Upper lobe of right lung (tissue), 1 donor: ENCODE data around the gene SLC44A3. TPM values are rescaled to one million over a fixed set of nuclear protein-coding genes. Genes with fewer than 3 reads are reported as not detected.

Experiments
- ATAC-seq: fragments of 200-7000 bp; cut with Tn5 transposase; one replicate; pipeline ENCODE4 v1.9.1; 2020; ENCODE audit warnings: mild to moderate bottlenecking, moderate library complexity
- DNase-seq: peaks from one replicate; pipeline ENCODE4 v3.0.0-alpha.2; 2020
- H3K27ac ChIP-seq: fragments of 200-600 bp; one replicate; pipeline ENCODE4 v1.8.0; 2022
- H3K27me3 ChIP-seq: fragments of 200-600 bp; one replicate; pipeline ENCODE4 v1.8.0; 2022; ENCODE audit warnings: mild to moderate bottlenecking
- H3K36me3 ChIP-seq: fragments of 200-600 bp; one replicate; pipeline ENCODE4 v1.8.0; 2022
- H3K4me1 ChIP-seq: fragments of 200-600 bp; one replicate; pipeline ENCODE4 v1.8.0; 2022
- H3K4me3 ChIP-seq: fragments of 200-600 bp; one replicate; pipeline ENCODE4 v1.8.0; 2022; ENCODE audit warnings: mild to moderate bottlenecking
- H3K9me3 ChIP-seq: fragments of 200-600 bp; one replicate; pipeline ENCODE4 v1.8.0; 2022
- intact Hi-C: fragments of 100-400 bp; cut with DNase I; formaldehyde crosslinking; loops from one replicate; pipeline ENCODE4 v1.11.0; 2022
- total RNA-seq: library from RNA; stranded (reverse); fragmentation: NEBNext Ultra II Directional; extraction: Animal tissue kit (Norgen Biotek cat#: 25700); gene quantifications from one replicate; pipeline ENCODE4 v1.2.1, GENCODE V29; 2021
- TF ChIP-seq, protein P1 (sequence below): fragments of 200-600 bp; IDR thresholded peaks from one replicate; pipeline ENCODE4 v1.8.0; 2022; ENCODE audit warnings: antibody characterized with exemption
- donor health status: DM: no; HTN: yes; CAD: no; lungs with severe emphysema.

Gene SLC44A3
- total RNA-seq, 1 donor from 2014 or later: 31.6 TPM

DNA sequence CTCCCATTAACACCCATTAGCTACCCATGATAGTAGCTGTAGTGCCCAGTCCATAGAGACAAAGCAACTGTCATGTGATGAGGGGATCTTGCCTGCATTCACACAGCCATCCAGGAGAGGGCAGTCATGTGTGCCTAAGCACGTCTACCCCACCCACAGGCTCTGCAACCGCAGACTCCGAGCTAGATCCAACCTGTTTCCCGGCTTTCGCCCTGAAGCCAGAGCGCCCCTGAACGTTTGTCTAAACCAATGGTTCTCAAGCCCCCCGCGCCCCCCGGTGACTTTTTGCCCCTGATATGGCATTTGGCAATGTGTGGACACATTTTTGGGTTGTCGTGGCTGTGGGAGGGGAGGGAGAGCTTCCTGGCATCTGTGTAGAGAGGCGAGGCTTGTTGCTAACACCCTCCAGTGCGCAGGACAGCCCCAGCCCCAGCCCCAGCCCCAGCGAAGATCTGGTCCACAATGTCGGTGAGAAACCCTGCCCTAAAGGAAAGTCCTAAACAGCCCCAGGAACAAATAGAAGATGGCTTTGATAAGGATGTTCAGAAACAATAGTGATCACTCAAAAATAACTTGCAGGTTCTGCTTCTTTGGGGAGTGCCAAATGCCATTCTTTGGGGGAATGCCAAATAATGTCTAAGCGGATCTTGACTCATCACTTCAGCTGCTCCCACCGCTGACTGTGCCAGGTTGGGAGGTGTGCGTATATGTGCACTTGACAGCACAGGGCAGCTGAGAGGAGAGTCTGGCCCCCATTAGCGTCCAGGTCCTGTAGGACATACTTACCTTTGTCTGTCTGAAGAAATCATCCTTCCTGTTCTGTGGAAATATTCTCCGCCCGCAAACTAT, 34.5 kb downstream of the SLC44A3 start:
- Histone ChIP-seq H3K27me3 (no peaks in the 10 kb centered on the region), H3K36me3 (no peaks in the 10 kb centered on the region), H3K9me3 (no peaks in the 10 kb centered on the region), H3K4me1 (peaks cover 8% of the 10 kb centered on the region), H3K4me3 (peak overlapping the region; percentile 43), H3K27ac (peak overlapping the region; percentile 65)
- TF ChIP-seq, protein P1, sequence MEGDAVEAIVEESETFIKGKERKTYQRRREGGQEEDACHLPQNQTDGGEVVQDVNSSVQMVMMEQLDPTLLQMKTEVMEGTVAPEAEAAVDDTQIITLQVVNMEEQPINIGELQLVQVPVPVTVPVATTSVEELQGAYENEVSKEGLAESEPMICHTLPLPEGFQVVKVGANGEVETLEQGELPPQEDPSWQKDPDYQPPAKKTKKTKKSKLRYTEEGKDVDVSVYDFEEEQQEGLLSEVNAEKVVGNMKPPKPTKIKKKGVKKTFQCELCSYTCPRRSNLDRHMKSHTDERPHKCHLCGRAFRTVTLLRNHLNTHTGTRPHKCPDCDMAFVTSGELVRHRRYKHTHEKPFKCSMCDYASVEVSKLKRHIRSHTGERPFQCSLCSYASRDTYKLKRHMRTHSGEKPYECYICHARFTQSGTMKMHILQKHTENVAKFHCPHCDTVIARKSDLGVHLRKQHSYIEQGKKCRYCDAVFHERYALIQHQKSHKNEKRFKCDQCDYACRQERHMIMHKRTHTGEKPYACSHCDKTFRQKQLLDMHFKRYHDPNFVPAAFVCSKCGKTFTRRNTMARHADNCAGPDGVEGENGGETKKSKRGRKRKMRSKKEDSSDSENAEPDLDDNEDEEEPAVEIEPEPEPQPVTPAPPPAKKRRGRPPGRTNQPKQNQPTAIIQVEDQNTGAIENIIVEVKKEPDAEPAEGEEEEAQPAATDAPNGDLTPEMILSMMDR: peak; percentile 91
- ATAC-seq: peak; percentile 97
- DNase-seq: peak; percentile 90
- intact Hi-C loops: loop anchor here (5.0 to 10.0 kb wide), 2 partner anchors 70 to 188 kb away; partner anchors contain the start of gene CNN3

DNA sequence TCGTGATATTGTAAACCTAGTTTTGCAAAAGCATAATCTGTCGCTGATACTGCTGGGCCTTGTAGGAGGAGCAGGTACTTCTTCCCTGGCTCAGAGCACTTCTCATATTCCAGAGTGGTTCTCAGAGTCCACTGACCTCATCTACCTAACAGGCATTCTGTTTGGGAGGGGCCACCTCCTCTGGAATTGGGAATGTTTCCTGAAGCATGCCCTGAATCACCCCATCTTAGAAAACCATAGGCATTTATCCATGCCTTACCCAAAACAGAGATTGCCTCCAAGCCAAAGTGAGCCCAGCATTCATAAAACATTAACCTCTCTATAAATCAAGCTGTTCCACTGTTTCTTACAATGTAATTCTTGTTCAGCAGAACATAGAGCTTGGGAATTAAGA, 35.1 kb downstream of the SLC44A3 start:
- intact Hi-C loops: loop anchor here (10.0 kb wide), 1 partner anchor 69 kb away; the partner anchor contains the start of gene CNN3
- no peak for DNase-seq

DNA sequence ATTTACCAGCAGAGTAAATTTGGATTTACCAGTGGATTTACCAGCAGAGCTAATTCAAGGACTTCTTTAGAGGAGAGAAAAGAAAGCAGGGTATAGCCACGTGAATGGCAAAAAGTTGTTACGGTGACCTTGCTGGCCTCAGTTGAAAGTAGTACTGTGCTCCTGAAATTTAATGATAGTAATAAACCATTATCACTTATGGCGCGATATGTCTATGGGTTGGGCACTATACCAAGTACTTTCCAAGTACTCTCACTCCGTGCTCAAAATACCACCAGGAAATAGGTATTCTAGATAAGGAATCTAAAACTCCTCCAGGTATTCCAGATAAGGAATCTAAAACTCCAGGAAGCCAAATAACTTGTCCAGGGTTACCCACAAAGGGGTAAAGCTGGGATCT, 35.8 kb downstream of the SLC44A3 start:
- no peak overlapping the region for H3K4me3 ChIP-seq
- ATAC-seq (no peak), DNase-seq (no peak)
- H3K4me1 ChIP-seq: peaks cover 8% of the 10 kb centered on the region
- intact Hi-C loops: loop anchor here (10.0 kb wide), 1 partner anchor 69 kb away; the partner anchor contains the start of gene CNN3
- H3K27ac ChIP-seq: peak overlapping the region; percentile 27
- H3K27me3 ChIP-seq: no peaks in the 10 kb centered on the region
- TF ChIP-seq, protein P1: no peak
- no peaks in the 10 kb centered on the region for H3K9me3 ChIP-seq
- no peaks in the 10 kb centered on the region for H3K36me3 ChIP-seq

More for the DNA sequence above, 35.1 kb downstream of the SLC44A3 start:
- no peaks in the 10 kb centered on the region for H3K9me3 ChIP-seq
- no peaks in the 10 kb centered on the region for H3K36me3 ChIP-seq
- TF ChIP-seq, protein P1: no peak
- peak; percentile 70 for ATAC-seq
- H3K27me3 ChIP-seq: no peaks in the 10 kb centered on the region
- peaks cover 8% of the 10 kb centered on the region for H3K4me1 ChIP-seq
- peak overlapping the region; percentile 65 for H3K27ac ChIP-seq
- H3K4me3 ChIP-seq: no peak overlapping the region

DNA sequence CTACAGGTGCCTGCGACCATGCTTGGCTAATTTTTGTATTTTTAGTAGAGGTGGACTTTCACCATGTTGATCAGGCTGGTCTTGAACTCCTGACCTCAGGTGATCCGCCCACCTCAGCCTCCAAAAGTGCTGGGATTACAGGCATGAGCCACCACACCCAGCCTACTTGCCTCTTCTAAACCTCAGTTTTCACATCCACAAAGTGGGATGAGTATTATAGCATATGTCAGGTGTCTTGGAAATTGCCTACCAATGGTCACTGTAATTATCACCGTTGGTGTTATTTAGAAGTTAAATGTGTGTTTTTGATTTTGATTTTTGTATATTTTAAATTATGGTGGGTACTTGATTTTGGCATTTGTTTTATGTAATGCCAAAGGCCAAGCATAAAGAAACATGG, 36.7 kb downstream of the SLC44A3 start:
- no peak overlapping the region for H3K27ac ChIP-seq
- ATAC-seq (no peak), DNase-seq (no peak)
- peaks cover 8% of the 10 kb centered on the region for H3K4me1 ChIP-seq
- no peaks in the 10 kb centered on the region for H3K9me3 ChIP-seq
- intact Hi-C loops: loop anchor here (10.0 kb wide), 1 partner anchor 68 kb away; the partner anchor contains the start of gene CNN3
- H3K4me3 ChIP-seq: no peak overlapping the region
- TF ChIP-seq, protein P1: no peak
- no peaks in the 10 kb centered on the region for H3K36me3 ChIP-seq
- no peaks in the 10 kb centered on the region for H3K27me3 ChIP-seq

DNA sequence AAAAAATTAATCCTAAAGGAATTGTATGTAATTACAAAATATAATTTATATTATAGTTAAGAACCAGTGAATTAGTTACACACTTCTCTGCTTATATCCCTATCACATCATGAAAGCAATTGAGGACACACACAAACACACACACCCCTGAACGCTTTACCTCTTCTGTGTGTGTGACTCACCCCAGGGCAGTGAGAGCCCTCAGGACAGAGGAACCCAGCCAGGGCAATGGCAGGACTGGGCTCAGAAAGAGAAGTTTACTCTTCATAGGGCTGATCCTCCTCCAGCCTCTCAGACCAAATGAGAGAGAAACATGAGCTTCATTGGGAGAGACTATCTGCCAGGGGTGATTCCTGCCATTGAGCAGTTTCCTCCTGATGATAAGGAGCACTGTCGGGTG, 38.1 kb downstream of the SLC44A3 start:
- intact Hi-C loops: loop anchor here (10.0 kb wide), 1 partner anchor 67 kb away; the partner anchor contains the start of gene CNN3

More for the DNA sequence above, 38.1 kb downstream of the SLC44A3 start:
- Histone ChIP-seq H3K36me3 (no peaks in the 10 kb centered on the region), H3K27me3 (no peaks in the 10 kb centered on the region), H3K4me3 (no peak overlapping the region), H3K9me3 (no peaks in the 10 kb centered on the region), H3K27ac (no peak overlapping the region), H3K4me1 (peaks cover 15% of the 10 kb centered on the region)
- DNase-seq (no peak), ATAC-seq (peak; percentile 53)
- TF ChIP-seq, protein P1: no peak
